Measurements from ENCODE around the gene GPR35. TPM values are rescaled to one million over a fixed set of nuclear protein-coding genes. Genes with fewer than 3 reads are reported as not detected.

Gene GPR35
- total and polyA plus RNA-seq, 10 of the 15 experiments (the other 5 are each of a cell fraction or from before 2014, with no cell fraction given), result 0.14 to 1.6 (median 0.75) TPM; not detected in 3

- TF ChIP-seq ELK1 (IDR thresholded peaks at IDR 0.05; ENCODE audit: low read depth, low read length) (no peak), CHD1 (IDR thresholded peaks at IDR 0.05; ENCODE audit: low read depth, low read length) (no peak), HSF1 (IDR thresholded peaks at IDR 0.05; ENCODE audit: low read depth, low read length) (no peak), CBX5 (IDR thresholded peaks at IDR 0.05; ENCODE audit: low read depth) (no peak), IKZF2 (IDR thresholded peaks at IDR 0.05) (no peak), TAF1 (IDR thresholded peaks at IDR 0.05; ENCODE audit: borderline replicate concordance, low read depth, low read length) (no peak), RBBP5 (conservative IDR thresholded peaks at IDR 0.05) (no peak)
Observed at GRCh38 chr2:240648650-240649275, 23.5 kb downstream of the GPR35 start (continued).

- ATAC-seq (no peak), FAIRE-seq (no peak), DNase-seq (ENCODE audit: low read depth, low spot score) (no peak)
- TF ChIP-seq SIN3A (IDR thresholded peaks at IDR 0.05; ENCODE audit: low read depth, low read length) (no peak), CHD1 (IDR thresholded peaks at IDR 0.05; ENCODE audit: low read depth, low read length) (no peak)
- no peaks in the 10 kb centered on the region for H3K4me1 ChIP-seq (ENCODE audit: control insufficient read depth, insufficient read depth, low read length)
- no peak overlapping the region for H3K9ac ChIP-seq (ENCODE audit: control insufficient read depth, insufficient read depth, low read length)
- H3K9me3 ChIP-seq (replicated peaks; ENCODE audit: control insufficient read depth, insufficient read depth, low read length), result peaks cover 8% of the 10 kb centered on the region
- no peak overlapping the region for H3K4me3 ChIP-seq
- H3K4me2 ChIP-seq (ENCODE audit: control insufficient read depth, insufficient read depth), result no peak overlapping the region
- 43% methylated on average over 7 of the region's 7 CpGs for WGBS (ENCODE audit: insufficient coverage, insufficient replicate concordance, low lambda C conversion rate, missing lambda C conversion rate)
- no peaks in the 10 kb centered on the region for H4K20me1 ChIP-seq (ENCODE audit: control insufficient read depth, insufficient read depth)
- H3K27ac ChIP-seq (ENCODE audit: control insufficient read depth, insufficient read depth), result no peak overlapping the region
- CTCF ChIA-PET, result interaction anchor here (0.7 to 1.4 kb wide), 5 partner anchors 60 to 342 kb away, joined by 3 to 4 read pairs (median 3); partner anchors contain the start of gene CAPN10
- RAD21 ChIA-PET (ENCODE audit: unreplicated experiment), result interaction anchor here (0.9 to 1.4 kb wide), 2 partner anchors 62 to 135 kb away, joined by 3 to 5 read pairs; partner anchors contain the start of gene CAPN10
- POLR2A ChIA-PET, result interaction anchor here (0.5 to 1.0 kb wide), 2 partner anchors 90 to 629 kb away, joined by 3 to 7 read pairs; no protein-coding TSS in a partner anchor
- in situ Hi-C loops (cut with MboI) (no loop called here), intact Hi-C loops (cut with micrococcal nuclease; ENCODE audit: unreplicated experiment) (no loop called here)
- no peaks in the 10 kb centered on the region for H3K79me2 ChIP-seq (ENCODE audit: control insufficient read depth, insufficient read depth, low read length)
- no peaks in the 10 kb centered on the region for H3K36me3 ChIP-seq (ENCODE audit: control insufficient read depth in 2 of 2, insufficient read depth in 2 of 2, low read length in 1 of 2)
- SMC1A ChIA-PET (ENCODE audit: uncharacterized antibody, unreplicated experiment), result interaction anchor here (0.6 to 1.8 kb wide), 4 partner anchors 33 to 135 kb away, joined by 3 to 8 read pairs (median 3); partner anchors contain the start of gene CAPN10
- no peak overlapping the region for H2AFZ ChIP-seq (ENCODE audit: control insufficient read depth, low read depth, low read length)
- BruUV-seq (replicated peaks), result no TSS peak
- peaks cover 0 to 7% of the 10 kb centered on the region in 2 experiments for H3K27me3 ChIP-seq (replicated peaks in 1 of 2; ENCODE audit: control insufficient read depth in 2 of 2, insufficient read depth in 2 of 2, low read length in 1 of 2)
Observed at GRCh38 chr2:240649331-240649730, 24.1 kb downstream of the GPR35 start.

Measured in GM12878 (cell line).